ENCODE results near the gene TMEM184C. TPM values are rescaled to one million over a fixed set of nuclear protein-coding genes. Genes with fewer than 3 reads are reported as not detected.
A peak's percentile ranks its signal among the peaks of the same experiment; 100 is the strongest.

Gene TMEM184C
- total and polyA plus RNA-seq, 7 experiments from 2014 or later, result 13.7 to 28.3 (median 26.2) TPM

DNA sequence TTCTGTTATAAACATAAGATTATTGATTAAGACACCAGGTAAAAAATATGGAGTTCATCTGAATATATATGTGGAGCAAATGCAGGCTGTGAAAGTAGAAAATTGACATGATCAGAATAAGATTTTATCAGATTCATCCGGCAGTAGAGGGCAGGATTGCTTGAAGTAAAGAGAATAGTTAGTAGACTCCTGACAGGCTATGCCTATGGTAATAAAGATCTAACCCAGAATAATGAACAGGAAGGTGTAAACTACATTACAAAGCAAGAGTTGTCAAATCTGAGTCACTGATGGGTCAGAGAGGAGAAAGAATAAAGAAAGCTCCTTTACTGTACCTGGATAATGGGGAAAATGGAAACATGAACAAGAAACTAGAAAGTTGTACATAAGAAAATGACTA lies 20.8 kb upstream of the TMEM184C start:
- Mint-ChIP-seq H3K9me3 (no peaks in the 10 kb centered on the region), H3K4me3 (no peak overlapping the region), H3K27me3 (peaks cover 0 to 8% (median 0%) of the 10 kb centered on the region in 5 donors), H3K36me3 (no peaks in the 10 kb centered on the region), H3K27ac (no peak overlapping the region), H3K4me1 (peaks cover 0 to 7% (median 0%) of the 10 kb centered on the region in 7 donors)
- Histone ChIP-seq H3K27me3 (ENCODE audit: control insufficient read depth in 2 of 2, insufficient read depth in 2 of 2, low read length in 2 of 2) (no peaks in the 10 kb centered on the region), H3K27ac (ENCODE audit: low read depth, low read length) (no peak overlapping the region), H3K9me3 (ENCODE audit: control insufficient read depth in 2 of 3, low read length in 3 of 3) (no peaks in the 10 kb centered on the region), H3K36me3 (ENCODE audit: control insufficient read depth in 2 of 3, insufficient read depth in 3 of 3, low read length in 3 of 3) (no peaks in the 10 kb centered on the region), H3K4me3 (ENCODE audit: low read length) (no peak overlapping the region), H3K4me1 (ENCODE audit: control insufficient read depth in 2 of 2, insufficient read depth in 2 of 2, low read length in 2 of 2) (no peaks in the 10 kb centered on the region)
- DNase-seq (peak in 1 of 9 donors; percentile 2), ATAC-seq (no peak)
- intact Hi-C loops (cut with micrococcal nuclease), result loop anchor here (1.0 to 10.0 kb wide), 2 partner anchors 270 to 1252 kb away; no protein-coding TSS in a partner anchor
- CTCF ChIA-PET, result interaction anchor here (1.1 to 1.8 kb wide), 2 partner anchors 10 to 270 kb away, joined by 3 to 6 read pairs; no protein-coding TSS in a partner anchor
- POLR2A ChIA-PET, result no interaction called here

DNA sequence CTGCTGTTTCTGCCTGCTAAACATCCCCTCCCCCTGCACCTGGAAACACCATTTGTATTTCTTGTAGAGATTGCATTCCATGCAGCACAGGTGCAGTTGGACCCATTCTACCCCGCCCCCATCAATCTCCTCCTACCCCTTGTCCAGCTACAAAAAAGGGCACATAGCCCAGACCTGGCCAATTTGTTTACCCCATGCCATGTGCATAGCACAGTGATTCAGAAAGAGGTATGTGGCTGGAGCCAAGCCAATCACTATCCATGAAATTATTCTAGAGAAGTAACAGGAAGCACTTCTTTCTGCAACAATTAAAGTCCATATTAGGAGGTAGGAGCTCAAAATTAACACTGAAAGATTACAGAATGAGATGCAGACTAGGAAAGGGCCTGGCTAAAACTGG lies 20.2 kb upstream of the TMEM184C start:
- H3K27ac ChIP-seq (ENCODE audit: low read depth, low read length), result no peak overlapping the region
- Mint-ChIP-seq H3K4me1 (peaks cover 0 to 7% (median 0%) of the 10 kb centered on the region in 7 donors), H3K9me3 (no peaks in the 10 kb centered on the region), H3K4me3 (no peak overlapping the region), H3K36me3 (no peaks in the 10 kb centered on the region), H3K27me3 (peaks cover 0 to 8% (median 0%) of the 10 kb centered on the region in 5 donors), H3K27ac (no peak overlapping the region)
- ATAC-seq, result no peak
- DNase-seq, result no peak
- intact Hi-C loops (cut with micrococcal nuclease), result loop anchor here (1.0 to 10.0 kb wide), 2 partner anchors 269 to 1252 kb away; no protein-coding TSS in a partner anchor
- no peaks in the 10 kb centered on the region for H3K4me1 ChIP-seq (ENCODE audit: control insufficient read depth in 2 of 2, insufficient read depth in 2 of 2, low read length in 2 of 2)
- H3K27me3 ChIP-seq (ENCODE audit: control insufficient read depth in 2 of 2, insufficient read depth in 2 of 2, low read length in 2 of 2), result no peaks in the 10 kb centered on the region
- CTCF ChIA-PET, result interaction anchor here (0.6 to 1.8 kb wide), 3 partner anchors 9 to 270 kb away, joined by 3 to 6 read pairs (median 3); no protein-coding TSS in a partner anchor
- no peaks in the 10 kb centered on the region for H3K36me3 ChIP-seq (ENCODE audit: control insufficient read depth in 2 of 3, insufficient read depth in 3 of 3, low read length in 3 of 3)
- H3K4me3 ChIP-seq (ENCODE audit: low read length), result no peak overlapping the region
- POLR2A ChIA-PET, result no interaction called here
- no peaks in the 10 kb centered on the region for H3K9me3 ChIP-seq (ENCODE audit: control insufficient read depth in 2 of 3, low read length in 3 of 3)

DNA sequence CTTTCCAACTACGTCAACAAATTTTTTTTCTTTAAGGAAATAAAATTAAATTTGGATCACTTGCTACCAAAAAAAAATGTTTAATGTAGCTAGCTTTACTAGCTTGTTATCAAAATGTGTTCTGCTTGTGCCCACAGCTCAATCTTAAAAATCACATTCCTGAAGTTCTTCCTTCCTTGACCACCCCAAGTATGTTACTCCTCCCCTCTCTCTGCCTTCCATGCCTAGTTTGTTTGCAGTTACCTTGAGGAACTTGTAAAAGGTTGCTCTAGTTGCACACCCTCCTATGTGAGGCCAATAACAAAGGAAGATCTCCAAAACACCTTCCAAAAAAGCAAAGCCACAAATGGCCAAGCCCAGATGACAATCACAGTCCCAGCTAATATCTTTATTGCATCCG lies 19.6 kb upstream of the TMEM184C start:
- Histone ChIP-seq H3K27me3 (ENCODE audit: control insufficient read depth in 2 of 2, insufficient read depth in 2 of 2, low read length in 2 of 2) (no peaks in the 10 kb centered on the region), H3K36me3 (ENCODE audit: control insufficient read depth in 2 of 3, insufficient read depth in 3 of 3, low read length in 3 of 3) (no peaks in the 10 kb centered on the region), H3K9me3 (ENCODE audit: control insufficient read depth in 2 of 3, low read length in 3 of 3) (no peaks in the 10 kb centered on the region), H3K4me3 (ENCODE audit: low read length) (no peak overlapping the region), H3K4me1 (ENCODE audit: control insufficient read depth in 2 of 2, insufficient read depth in 2 of 2, low read length in 2 of 2) (no peaks in the 10 kb centered on the region), H3K27ac (ENCODE audit: low read depth, low read length) (no peak overlapping the region)
- H3K27me3 Mint-ChIP-seq, result peaks cover 0 to 8% (median 0%) of the 10 kb centered on the region in 5 donors
- ChIA-PET POLR2A (no interaction called here), CTCF (interaction anchor here (0.6 to 1.8 kb wide), 3 partner anchors 9 to 269 kb away, joined by 3 to 6 read pairs (median 3); no protein-coding TSS in a partner anchor)
- peaks cover 0 to 7% (median 0%) of the 10 kb centered on the region in 7 donors for H3K4me1 Mint-ChIP-seq
- no peak overlapping the region for H3K4me3 Mint-ChIP-seq
- H3K36me3 Mint-ChIP-seq, result no peaks in the 10 kb centered on the region
- no peak overlapping the region for H3K27ac Mint-ChIP-seq
- ATAC-seq (no peak), DNase-seq (no peak)
- H3K9me3 Mint-ChIP-seq, result no peaks in the 10 kb centered on the region
- intact Hi-C loops (cut with micrococcal nuclease), result loop anchor here in 1 of 2 donors (10.0 kb wide), 1 partner anchor 1253 kb away; no protein-coding TSS in a partner anchor

DNA sequence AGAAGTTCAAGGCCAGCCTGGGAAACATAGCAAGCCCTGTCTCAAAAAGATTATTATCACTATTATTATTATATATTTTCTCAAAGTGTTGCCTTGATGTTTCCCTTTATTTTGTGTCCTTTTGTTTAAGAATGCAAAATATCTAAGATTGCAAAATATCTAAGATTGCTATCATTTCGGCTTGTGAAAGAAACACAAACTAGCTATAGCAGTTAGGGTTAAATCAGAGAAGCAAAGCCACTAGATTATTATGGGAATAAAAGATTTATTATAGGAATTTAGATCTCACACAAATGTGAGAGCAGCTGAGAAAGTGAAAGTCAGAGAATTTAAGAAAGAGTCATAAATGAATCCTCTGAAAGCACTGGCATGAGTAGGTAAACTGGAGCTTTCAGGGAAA lies 18.0 kb upstream of the TMEM184C start:
- Mint-ChIP-seq H3K27me3 (peaks cover 0 to 6% (median 0%) of the 10 kb centered on the region in 5 donors), H3K9me3 (no peaks in the 10 kb centered on the region), H3K27ac (no peak overlapping the region), H3K4me1 (peaks cover 0 to 5% (median 0%) of the 10 kb centered on the region in 7 donors), H3K4me3 (no peak overlapping the region), H3K36me3 (no peaks in the 10 kb centered on the region)
- DNase-seq, result no peak
- POLR2A ChIA-PET, result no interaction called here
- intact Hi-C loops (cut with micrococcal nuclease), result loop anchor here in 1 of 2 donors (10.0 kb wide), 1 partner anchor 1254 kb away; no protein-coding TSS in a partner anchor
- H3K27ac ChIP-seq (ENCODE audit: low read depth, low read length), result no peak overlapping the region
- CTCF ChIA-PET, result interaction anchor here (0.5 kb wide), 1 partner anchor 132 kb away, joined by 4 read pairs; no protein-coding TSS in a partner anchor
- no peaks in the 10 kb centered on the region for H3K36me3 ChIP-seq (ENCODE audit: control insufficient read depth in 2 of 3, insufficient read depth in 3 of 3, low read length in 3 of 3)
- no peaks in the 10 kb centered on the region for H3K4me1 ChIP-seq (ENCODE audit: control insufficient read depth in 2 of 2, insufficient read depth in 2 of 2, low read length in 2 of 2)
- H3K9me3 ChIP-seq (ENCODE audit: control insufficient read depth in 2 of 3, low read length in 3 of 3), result no peaks in the 10 kb centered on the region
- no peak overlapping the region for H3K4me3 ChIP-seq (ENCODE audit: low read length)
- ATAC-seq, result no peak
- H3K27me3 ChIP-seq (ENCODE audit: control insufficient read depth in 2 of 2, insufficient read depth in 2 of 2, low read length in 2 of 2), result no peaks in the 10 kb centered on the region

DNA sequence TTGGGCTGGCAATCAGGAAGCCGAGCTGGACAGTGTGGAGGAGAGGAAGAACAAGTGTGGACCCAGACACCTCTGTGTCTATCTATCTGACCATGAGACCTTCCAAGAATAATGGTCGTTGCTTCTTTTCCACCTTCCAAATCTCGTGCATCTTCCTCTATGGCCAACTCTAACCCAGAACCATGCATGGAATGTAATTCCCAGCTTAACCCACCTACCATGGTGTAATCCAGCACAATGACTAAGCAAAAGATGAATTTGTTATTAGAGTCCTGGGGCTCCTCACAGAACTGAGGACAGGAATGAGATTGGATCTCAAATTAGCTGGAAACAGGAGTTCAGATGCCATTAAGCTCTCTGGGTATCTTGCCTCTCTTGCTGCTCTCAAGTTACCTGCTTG lies 17.4 kb upstream of the TMEM184C start:
- no peak overlapping the region for H3K27ac ChIP-seq (ENCODE audit: low read depth, low read length)
- Mint-ChIP-seq H3K4me1 (no peaks in the 10 kb centered on the region), H3K27me3 (peaks cover 0 to 6% (median 0%) of the 10 kb centered on the region in 5 donors), H3K27ac (no peak overlapping the region), H3K36me3 (no peaks in the 10 kb centered on the region), H3K4me3 (no peak overlapping the region), H3K9me3 (no peaks in the 10 kb centered on the region)
- intact Hi-C loops (cut with micrococcal nuclease), result loop anchor here in 1 of 2 donors (10.0 kb wide), 1 partner anchor 1255 kb away; no protein-coding TSS in a partner anchor
- no peaks in the 10 kb centered on the region for H3K4me1 ChIP-seq (ENCODE audit: control insufficient read depth in 2 of 2, insufficient read depth in 2 of 2, low read length in 2 of 2)
- ATAC-seq, result no peak
- H3K4me3 ChIP-seq (ENCODE audit: low read length), result no peak overlapping the region
- ChIA-PET POLR2A (no interaction called here), CTCF (interaction anchor here (0.5 to 1.6 kb wide), 2 partner anchors 17 to 132 kb away, joined by 3 to 4 read pairs; no protein-coding TSS in a partner anchor)
- H3K9me3 ChIP-seq (ENCODE audit: control insufficient read depth in 2 of 3, low read length in 3 of 3), result no peaks in the 10 kb centered on the region
- no peaks in the 10 kb centered on the region for H3K36me3 ChIP-seq (ENCODE audit: control insufficient read depth in 2 of 3, insufficient read depth in 3 of 3, low read length in 3 of 3)
- no peak for DNase-seq
- no peaks in the 10 kb centered on the region for H3K27me3 ChIP-seq (ENCODE audit: control insufficient read depth in 2 of 2, insufficient read depth in 2 of 2, low read length in 2 of 2)

DNA sequence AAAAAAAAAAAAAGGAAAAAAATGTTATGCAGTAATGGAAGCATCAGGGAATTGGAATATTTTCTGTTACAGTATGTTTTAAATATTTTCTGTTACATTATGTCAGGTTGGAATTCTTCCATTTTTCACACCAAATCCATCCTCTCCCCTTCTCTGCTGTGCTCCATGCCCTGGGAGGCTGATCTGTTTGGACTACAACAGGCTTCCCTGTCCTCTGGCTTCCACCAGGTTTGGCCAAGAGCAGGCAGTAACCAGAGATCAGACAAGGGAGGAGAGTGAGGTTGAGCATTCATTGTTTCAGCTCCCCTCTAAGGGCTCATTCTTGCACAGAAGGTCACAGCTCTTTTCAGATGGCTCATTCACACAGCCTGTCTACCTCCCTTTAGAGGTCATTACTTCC lies 11.7 kb upstream of the TMEM184C start:
- POLR2A ChIA-PET, result no interaction called here
- Mint-ChIP-seq H3K36me3 (no peaks in the 10 kb centered on the region), H3K9me3 (no peaks in the 10 kb centered on the region), H3K27ac (no peak overlapping the region), H3K4me1 (no peaks in the 10 kb centered on the region), H3K27me3 (peaks cover 0 to 8% (median 6%) of the 10 kb centered on the region in 5 donors), H3K4me3 (no peak overlapping the region)
- H3K4me3 ChIP-seq (ENCODE audit: low read length), result no peak overlapping the region
- H3K4me1 ChIP-seq (ENCODE audit: control insufficient read depth in 2 of 2, insufficient read depth in 2 of 2, low read length in 2 of 2), result no peaks in the 10 kb centered on the region
- CTCF ChIA-PET, result interaction anchor here (1.2 kb wide), 1 partner anchor 9 kb away, joined by 3 read pairs; no protein-coding TSS in a partner anchor
- no peak for DNase-seq
- no peaks in the 10 kb centered on the region for H3K27me3 ChIP-seq (ENCODE audit: control insufficient read depth in 2 of 2, insufficient read depth in 2 of 2, low read length in 2 of 2)
- no peak for ATAC-seq
- no peak overlapping the region for H3K27ac ChIP-seq (ENCODE audit: low read depth, low read length)
- intact Hi-C loops (cut with micrococcal nuclease), result no loop called here
- H3K9me3 ChIP-seq (ENCODE audit: control insufficient read depth in 2 of 3, low read length in 3 of 3), result no peaks in the 10 kb centered on the region
- H3K36me3 ChIP-seq (ENCODE audit: control insufficient read depth in 2 of 3, insufficient read depth in 3 of 3, low read length in 3 of 3), result no peaks in the 10 kb centered on the region

DNA sequence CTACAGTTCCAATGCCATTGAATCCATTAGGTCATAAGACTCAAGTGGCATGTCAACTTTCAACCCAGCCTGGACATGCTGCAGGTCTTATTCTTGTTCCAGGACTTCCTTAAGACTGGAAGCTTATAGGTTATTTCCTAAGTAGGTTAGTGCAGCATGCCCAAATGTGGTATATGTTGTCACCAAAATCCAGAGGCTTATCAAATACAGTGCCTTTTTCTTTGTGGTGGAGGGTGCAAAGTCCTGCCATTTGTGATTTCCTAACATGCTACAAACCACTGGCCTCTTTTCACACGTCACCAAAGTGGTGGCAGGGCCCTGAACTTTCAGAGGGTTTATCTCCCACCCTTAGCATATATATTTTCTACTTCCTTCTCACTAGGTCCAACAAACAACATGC lies 9.7 kb upstream of the TMEM184C start:
- ChIA-PET CTCF (no interaction called here), POLR2A (no interaction called here)
- no peaks in the 10 kb centered on the region for H3K9me3 ChIP-seq (ENCODE audit: control insufficient read depth in 2 of 3, low read length in 3 of 3)
- no peaks in the 10 kb centered on the region for H3K36me3 ChIP-seq (ENCODE audit: control insufficient read depth in 2 of 3, insufficient read depth in 3 of 3, low read length in 3 of 3)
- intact Hi-C loops (cut with micrococcal nuclease), result no loop called here
- H3K4me1 ChIP-seq (ENCODE audit: control insufficient read depth in 2 of 2, insufficient read depth in 2 of 2, low read length in 2 of 2), result no peaks in the 10 kb centered on the region
- H3K27ac Mint-ChIP-seq, result no peak overlapping the region
- H3K4me3 ChIP-seq (ENCODE audit: low read length), result no peak overlapping the region
- no peaks in the 10 kb centered on the region for H3K27me3 ChIP-seq (ENCODE audit: control insufficient read depth in 2 of 2, insufficient read depth in 2 of 2, low read length in 2 of 2)
- no peaks in the 10 kb centered on the region for H3K4me1 Mint-ChIP-seq
- no peaks in the 10 kb centered on the region for H3K36me3 Mint-ChIP-seq
- no peaks in the 10 kb centered on the region for H3K9me3 Mint-ChIP-seq
- H3K4me3 Mint-ChIP-seq, result no peak overlapping the region
- ATAC-seq (no peak), DNase-seq (no peak)
- no peak overlapping the region for H3K27ac ChIP-seq (ENCODE audit: low read depth, low read length)
- H3K27me3 Mint-ChIP-seq, result peaks cover 0 to 21% (median 11%) of the 10 kb centered on the region in 5 donors

All from naive thymus-derived CD4-positive, alpha-beta T cell (primary cell).